IMR-90 (cell line): Measurements from ENCODE around the gene SKP1. TPM values are rescaled to one million over a fixed set of nuclear protein-coding genes. Genes with fewer than 3 reads are reported as not detected.

Experiments used
- ATAC-seq: fragments of 200-7000 bp; cut with Tn5 transposase; 2 replicates; pipeline ENCODE4 v1.9.1; 2020; ENCODE audit warnings: low read depth, mild to moderate bottlenecking, moderate library complexity
- BruUV-seq: library from RNA; stranded (reverse); fragments of 400-500 nt; replicated peaks from 2 replicates; lab custom pipeline; 2021; lab: Mats Ljungman, UMichigan
- CTCF ChIA-PET: fragments of 300-600 bp; formaldehyde crosslinking; extraction: SDS; loops from one replicate; lab custom pipeline; 2021; ENCODE audit warnings: antibody characterized with exemption; lab: Yijun Ruan, JAX
- POLR2A ChIA-PET: fragments of 300-600 bp; sonication (Branson Sonifier 250); formaldehyde crosslinking; loops from one replicate; lab custom pipeline; 2022; ENCODE audit warnings: antibody characterized with exemption; ENCODE audit not compliant: unreplicated experiment; lab: Charles Lee
- DNase-seq: peaks from one replicate; pipeline ENCODE4 v3.0.0; 2013
- H2AFZ ChIP-seq: replicated peaks from 2 replicates; pipeline ENCODE3; 2013; ENCODE audit warnings: low read length, mild to moderate bottlenecking; ENCODE audit not compliant: poor library complexity
- H2AK5ac ChIP-seq: 2 replicates; pipeline ENCODE4 v1.6.1; 2013; ENCODE audit warnings: low read depth, low read length, inconsistent platforms
- H2AK9ac ChIP-seq: replicated peaks from 2 replicates; pipeline ENCODE3; 2013; ENCODE audit warnings: mild to moderate bottlenecking, low read depth, low read length, moderate library complexity; ENCODE audit not compliant: poor library complexity
- H2BK120ac ChIP-seq: 2 replicates; pipeline ENCODE4 v1.6.1; 2013; ENCODE audit warnings: low read depth, low read length, inconsistent platforms
- H2BK15ac ChIP-seq: 3 replicates; pipeline ENCODE4 v1.6.1; 2013; ENCODE audit warnings: low read depth, low read length, inconsistent platforms
- H2BK20ac ChIP-seq: 2 replicates; pipeline ENCODE4 v1.6.1; 2013; ENCODE audit warnings: low read depth, mild to moderate bottlenecking, inconsistent platforms, low read length, moderate library complexity
- H2BK5ac ChIP-seq: 2 replicates; pipeline ENCODE4 v1.6.1; 2013; ENCODE audit warnings: mild to moderate bottlenecking, low read depth, low read length, inconsistent platforms; ENCODE audit not compliant: poor library complexity, severe bottlenecking
- H3K14ac ChIP-seq: replicated peaks from 2 replicates; pipeline ENCODE4 v1.6.1; 2013; ENCODE audit warnings: low read depth, low read length, inconsistent platforms
- H3K18ac ChIP-seq: 2 replicates; pipeline ENCODE4 v1.6.1; 2013; ENCODE audit warnings: low read depth, low read length, control low read depth
- H3K23ac ChIP-seq: 2 replicates; pipeline ENCODE4 v1.6.1; 2013; ENCODE audit warnings: low read depth, low read length, inconsistent platforms
- H3K27ac ChIP-seq: 2 replicates; pipeline ENCODE4 v1.5.1; 2013; ENCODE audit warnings: mild to moderate bottlenecking, control low read depth, low read length; ENCODE audit not compliant: insufficient read depth
- H3K27me3 ChIP-seq: 2 replicates; pipeline ENCODE4 v1.6.1; 2013; ENCODE audit warnings: low read length; ENCODE audit not compliant: control insufficient read depth, insufficient read depth
- H3K36me3 ChIP-seq: 2 replicates; pipeline ENCODE4 v1.6.1; 2013; ENCODE audit warnings: low read length, mixed read lengths; ENCODE audit not compliant: control insufficient read depth, insufficient read depth
- H3K4ac ChIP-seq: 2 replicates; pipeline ENCODE4 v1.6.1; 2013; ENCODE audit warnings: low read depth, low read length, inconsistent platforms
- H3K4me1 ChIP-seq: 2 replicates; pipeline ENCODE4 v1.6.1; 2013; ENCODE audit warnings: low read length, mixed read lengths; ENCODE audit not compliant: control insufficient read depth, insufficient read depth
- H3K4me2 ChIP-seq: 2 replicates; pipeline ENCODE4 v1.6.1; 2013; ENCODE audit warnings: low read depth, mild to moderate bottlenecking, control low read depth, low read length, moderate library complexity
- H3K4me3 ChIP-seq: 2 replicates; pipeline ENCODE4 v1.5.1; 2013; ENCODE audit warnings: low read depth, mild to moderate bottlenecking, control low read depth, low read length, moderate library complexity; ENCODE audit not compliant: insufficient read depth
- H3K56ac ChIP-seq: 2 replicates; pipeline ENCODE4 v1.6.1; 2013; ENCODE audit warnings: low read length, inconsistent platforms; ENCODE audit not compliant: insufficient read depth; ENCODE audit errors: extremely low read depth
- H3K79me1 ChIP-seq, 2 experiments: 2 replicates each; pipeline ENCODE4 v1.6.1; 2013; ENCODE audit warnings: low read length in 2 of 2, inconsistent platforms in 1 of 2, low read depth in 1 of 2
- H3K9ac ChIP-seq: 2 replicates; pipeline ENCODE4 v1.6.1; 2013; ENCODE audit warnings: low read depth, low read length, control low read depth
- H3K9me1 ChIP-seq: 2 replicates; pipeline ENCODE4 v1.6.1; 2013; ENCODE audit warnings: low read length, inconsistent platforms; ENCODE audit not compliant: insufficient read depth
- H3K9me3 ChIP-seq: 2 replicates; pipeline ENCODE4 v1.6.1; 2013; ENCODE audit warnings: low read length; ENCODE audit not compliant: control insufficient read depth, insufficient read depth
- H4K20me1 ChIP-seq: 2 replicates; pipeline ENCODE4 v1.6.1; 2013; ENCODE audit warnings: low read length, inconsistent platforms; ENCODE audit not compliant: insufficient read depth
- H4K5ac ChIP-seq: 2 replicates; pipeline ENCODE4 v1.6.1; 2013; ENCODE audit warnings: mild to moderate bottlenecking, low read depth, low read length, control low read depth
- H4K8ac ChIP-seq, 2 experiments: 2 replicates each; pipeline ENCODE4 v1.6.1; 2013; ENCODE audit warnings: low read depth in 2 of 2, low read length in 2 of 2, control low read depth in 1 of 2, inconsistent platforms in 1 of 2
- H4K91ac ChIP-seq: 2 replicates; pipeline ENCODE4 v1.6.1; 2013; ENCODE audit warnings: low read depth, low read length, inconsistent platforms; ENCODE audit not compliant: insufficient read depth
- CEBPB ChIP-seq: IDR thresholded peaks from 2 replicates; pipeline ENCODE4 v1.6.1; 2012; ENCODE audit warnings: low read depth, low read length, improper control_type of control experiment
- CTCF ChIP-seq: conservative IDR thresholded peaks from 2 replicates; pipeline ENCODE4 v1.5.1; 2012; ENCODE audit warnings: mild to moderate bottlenecking, low read depth, low read length, improper control_type of control experiment
- MAFK ChIP-seq: IDR thresholded peaks from 2 replicates; pipeline ENCODE4 v1.6.1; 2012; ENCODE audit warnings: low read depth, low read length, improper control_type of control experiment
- MAZ ChIP-seq: IDR thresholded peaks from 2 replicates; pipeline ENCODE4 v1.6.1; 2012; ENCODE audit warnings: low read depth, mild to moderate bottlenecking, low read length, improper control_type of control experiment, moderate library complexity, borderline replicate concordance
- MXI1 ChIP-seq: IDR thresholded peaks from 2 replicates; pipeline ENCODE4 v1.6.1; 2012; ENCODE audit warnings: low read depth, mild to moderate bottlenecking, low read length, moderate library complexity, borderline replicate concordance
- NFE2L2 ChIP-seq: fragments of 150-350 bp; IDR thresholded peaks from 2 replicates; pipeline ENCODE4 v1.6.1; 2016; ENCODE audit warnings: low read depth, mild to moderate bottlenecking, low read length
- POLR2A ChIP-seq: IDR thresholded peaks from 2 replicates; pipeline ENCODE4 v1.6.1; 2012; ENCODE audit warnings: mild to moderate bottlenecking, low read depth, low read length
- RAD21 ChIP-seq: IDR thresholded peaks from 2 replicates; pipeline ENCODE4 v1.6.1; 2012; ENCODE audit warnings: low read length, improper control_type of control experiment
- RCOR1 ChIP-seq: IDR thresholded peaks from 2 replicates; pipeline ENCODE4 v1.6.1; 2012; ENCODE audit warnings: mild to moderate bottlenecking, low read length, improper control_type of control experiment; ENCODE audit not compliant: insufficient replicate concordance
- RFX5 ChIP-seq: IDR thresholded peaks from 2 replicates; pipeline ENCODE4 v1.8.0; 2012; ENCODE audit warnings: low read depth, mild to moderate bottlenecking, low read length, moderate library complexity
- SMC3 ChIP-seq: fragments of 150-350 bp; IDR thresholded peaks from 2 replicates; pipeline ENCODE4 v1.6.1; 2016; ENCODE audit warnings: low read depth, mild to moderate bottlenecking, antibody characterized with exemption, low read length, moderate library complexity
- USF2 ChIP-seq: fragments of 150-350 bp; IDR thresholded peaks from 2 replicates; pipeline ENCODE4 v1.6.1; 2017; ENCODE audit warnings: mild to moderate bottlenecking, antibody characterized with exemption, low read length, low read depth
- WGBS, 2 experiments: methylation state at CpG; one replicate each; pipeline versions ENCODE4 v1.1.5 to v1.1.7; 2013; ENCODE audit warnings: missing lambda C conversion rate in 2 of 2; ENCODE audit not compliant: insufficient read length in 1 of 2; ENCODE audit errors: extremely low coverage in 2 of 2; 5-methylcytosine and 5-hydroxymethylcytosine counted together
- dilution Hi-C: fragments of 300-500 bp; cut with HindIII; formaldehyde crosslinking; loops from one replicate; pipeline ENCODE4 v1.14.3; 2018; ENCODE audit warnings: low sequenced_read_pairs; ENCODE audit not compliant: unreplicated experiment
- in situ Hi-C: fragments of 300-500 bp; cut with MboI; formaldehyde crosslinking; loops from 3 replicates; pipeline ENCODE4 v1.14.3; 2019; ENCODE audit warnings: low sequenced_read_pairs, inconsistent platforms, mixed read lengths
- intact Hi-C: fragments of 100-400 bp; cut with micrococcal nuclease; formaldehyde crosslinking; loops from 2 replicates; pipeline ENCODE4 v1.10.0; 2022
- polyA plus RNA-seq, 3 experiments: library from polyadenylated mRNA; depleted of rRNA; stranded (reverse); fragments of >200 nt; gene quantifications; 2 replicates each; pipeline ENCODE4 v1.2.3, GENCODE V29; 2012; ENCODE audit warnings: low replicate concordance in 1 of 3
- total RNA-seq: library from RNA; depleted of rRNA; stranded (reverse); fragments of >200 nt; gene quantifications from 2 replicates; pipeline ENCODE4 v1.2.3, GENCODE V29; 2012

The SKP1 gene
- total and polyA plus RNA-seq, 2 of the 4 experiments (the other 2 are of a cell fraction) = 206 to 618 TPM

- Histone ChIP-seq H3K56ac (no peak overlapping the region), H3K9me3 (no peaks in the 10 kb centered on the region), H4K20me1 (0 out of 2 replicates have a peak, but pooled peaks cover 4% of the 10 kb centered on the region), H3K4me3 (no peak overlapping the region), H2BK15ac (no peak overlapping the region), H3K27me3 (no peaks in the 10 kb centered on the region), H2BK5ac (no peak overlapping the region), H2AK9ac (peak overlapping the region; percentile 51), H2BK120ac (no peak overlapping the region), H4K8ac (no peak overlapping the region), H3K9ac (no peak overlapping the region), H2AK5ac (0 out of 2 replicates have a peak overlapping the region, but pooled peaks have one; percentile 46), H3K14ac (no peak overlapping the region), H3K27ac (no peak overlapping the region), H3K4me1 (no peaks in the 10 kb centered on the region), H3K4ac (no peak overlapping the region), H3K79me1 (no peaks in the 10 kb centered on the region), H3K4me2 (no peak overlapping the region), H4K91ac (no peak overlapping the region), H3K9me1 (no peaks in the 10 kb centered on the region), H3K36me3 (no peaks in the 10 kb centered on the region), H4K5ac (no peak overlapping the region), H3K18ac (no peak overlapping the region), H2BK20ac (no peak overlapping the region), H2AFZ (peak overlapping the region; percentile 4), H3K23ac (no peak overlapping the region)
- CTCF ChIA-PET = interaction anchor here (0.6 to 3.2 kb wide), 4 partner anchors 57 to 403 kb away, joined by 6 to 21 read pairs (median 9); no protein-coding TSS in a partner anchor
- intact Hi-C loops (loop anchor here (1.0 to 2.0 kb wide), 2 partner anchors 105 to 402 kb away; no protein-coding TSS in a partner anchor), dilution Hi-C loops (no loop called here), in situ Hi-C loops (loop anchor here (5.0 to 10.0 kb wide), 2 partner anchors 103 to 400 kb away; no protein-coding TSS in a partner anchor)
- peak; percentile 99 for ATAC-seq
- peak; percentile 56 for DNase-seq
- POLR2A ChIA-PET = interaction anchor here (0.6 kb wide), 1 partner anchor 15 kb away, joined by 3 read pairs; no protein-coding TSS in a partner anchor
- no TSS peak for BruUV-seq
- WGBS, 2 experiments = 58% methylated on average over 6 of the region's 11 CpGs; no CpG with 5 or more reads in 1 of the 2 experiments
- no peak for TF ChIP-seq CEBPB
- TF ChIP-seq RCOR1 = no peak
- no peak for TF ChIP-seq NFE2L2
- 0 out of 2 replicates have a peak, but pooled peaks have one; percentile 15 for TF ChIP-seq MAZ
- TF ChIP-seq MAFK = no peak
- TF ChIP-seq USF2 = no peak
- TF ChIP-seq MXI1 = no peak
- no peak for TF ChIP-seq POLR2A
- TF ChIP-seq SMC3 = peak; percentile 95
- no peak for TF ChIP-seq RFX5
- peak; percentile 93 for TF ChIP-seq RAD21
- TF ChIP-seq CTCF = peak; percentile 89
These were observed 7.7 kb upstream of the SKP1 start for GRCh38 chr5:134184155-134185135.
